ENCODE measurements around the gene C1QC. TPM values are rescaled to one million over a fixed set of nuclear protein-coding genes. Genes with fewer than 3 reads are reported as not detected.
A peak's percentile ranks its signal among the peaks of the same experiment; 100 is the strongest.

The C1QC gene
- total RNA-seq, 1 donor from 2014 or later = 800 TPM

DNA sequence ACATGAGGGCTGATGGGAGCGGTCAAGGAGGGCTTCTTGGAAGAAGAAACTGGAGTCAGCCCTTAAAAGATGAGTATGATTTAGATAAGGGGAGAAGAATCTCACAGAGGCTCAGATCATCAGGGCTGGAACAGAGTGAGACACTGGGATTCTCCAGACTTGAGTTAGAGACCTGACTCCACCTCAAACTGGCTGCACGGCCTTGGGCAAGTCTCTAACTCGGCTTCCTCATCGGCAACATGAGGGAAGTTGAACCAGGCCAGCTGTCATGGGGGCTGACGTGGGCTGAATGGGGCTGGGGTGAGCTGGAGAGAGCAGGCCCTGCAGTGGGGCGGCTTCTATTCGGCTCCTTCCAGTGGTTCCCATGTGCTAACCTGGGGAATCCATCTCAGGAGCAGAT lies 2.5 kb downstream of the C1QC start:
- H3K4me1 ChIP-seq = peaks cover 4% of the 10 kb centered on the region
- peak; percentile 34 to 56 for ATAC-seq
- peaks cover 10% of the 10 kb centered on the region for H3K27me3 ChIP-seq (ENCODE audit: low read depth)
- peak; percentile 73 for DNase-seq
- TF ChIP-seq, protein P1, sequence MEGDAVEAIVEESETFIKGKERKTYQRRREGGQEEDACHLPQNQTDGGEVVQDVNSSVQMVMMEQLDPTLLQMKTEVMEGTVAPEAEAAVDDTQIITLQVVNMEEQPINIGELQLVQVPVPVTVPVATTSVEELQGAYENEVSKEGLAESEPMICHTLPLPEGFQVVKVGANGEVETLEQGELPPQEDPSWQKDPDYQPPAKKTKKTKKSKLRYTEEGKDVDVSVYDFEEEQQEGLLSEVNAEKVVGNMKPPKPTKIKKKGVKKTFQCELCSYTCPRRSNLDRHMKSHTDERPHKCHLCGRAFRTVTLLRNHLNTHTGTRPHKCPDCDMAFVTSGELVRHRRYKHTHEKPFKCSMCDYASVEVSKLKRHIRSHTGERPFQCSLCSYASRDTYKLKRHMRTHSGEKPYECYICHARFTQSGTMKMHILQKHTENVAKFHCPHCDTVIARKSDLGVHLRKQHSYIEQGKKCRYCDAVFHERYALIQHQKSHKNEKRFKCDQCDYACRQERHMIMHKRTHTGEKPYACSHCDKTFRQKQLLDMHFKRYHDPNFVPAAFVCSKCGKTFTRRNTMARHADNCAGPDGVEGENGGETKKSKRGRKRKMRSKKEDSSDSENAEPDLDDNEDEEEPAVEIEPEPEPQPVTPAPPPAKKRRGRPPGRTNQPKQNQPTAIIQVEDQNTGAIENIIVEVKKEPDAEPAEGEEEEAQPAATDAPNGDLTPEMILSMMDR (IDR thresholded peaks at IDR 0.05) = no peak
- no peaks in the 10 kb centered on the region for H3K9me3 ChIP-seq
- intact Hi-C loops (cut with DNase I) = loop anchor here (10.0 kb wide), 1 partner anchor 221 kb away; no protein-coding TSS in a partner anchor
- H3K4me3 ChIP-seq = peak overlapping the region; percentile 49
- peak overlapping the region; percentile 25 for H3K27ac ChIP-seq
- no peaks in the 10 kb centered on the region for H3K36me3 ChIP-seq

DNA sequence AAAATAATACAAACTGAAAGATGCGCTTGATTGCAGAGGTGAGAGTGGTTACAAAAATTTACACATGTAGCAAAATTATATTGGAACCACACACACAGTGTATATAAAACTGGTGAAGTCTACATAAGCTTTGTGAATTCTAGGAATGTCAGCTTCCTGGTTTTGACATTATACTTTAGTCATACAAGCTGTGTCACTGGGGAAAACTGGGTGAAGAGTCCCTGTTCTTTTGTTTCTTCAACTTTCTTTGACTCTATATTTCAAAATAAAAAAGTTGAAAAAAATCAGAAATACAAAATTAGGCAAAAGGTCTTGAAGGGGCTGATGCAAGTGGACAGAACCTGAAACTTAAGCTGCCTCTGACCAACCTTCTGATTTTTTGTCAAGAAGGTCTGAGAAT lies 3.0 kb downstream of the C1QC start:
- Histone ChIP-seq H3K4me3 (peak overlapping the region; percentile 49), H3K36me3 (no peaks in the 10 kb centered on the region), H3K27me3 (ENCODE audit: low read depth) (peaks cover 10% of the 10 kb centered on the region), H3K27ac (peak overlapping the region; percentile 25), H3K9me3 (no peaks in the 10 kb centered on the region), H3K4me1 (peaks cover 4% of the 10 kb centered on the region)
- ATAC-seq (no peak), DNase-seq (no peak)
- intact Hi-C loops (cut with DNase I) = loop anchor here (10.0 kb wide), 1 partner anchor 222 kb away; no protein-coding TSS in a partner anchor
- TF ChIP-seq, protein P1 (IDR thresholded peaks at IDR 0.05) = no peak

DNA sequence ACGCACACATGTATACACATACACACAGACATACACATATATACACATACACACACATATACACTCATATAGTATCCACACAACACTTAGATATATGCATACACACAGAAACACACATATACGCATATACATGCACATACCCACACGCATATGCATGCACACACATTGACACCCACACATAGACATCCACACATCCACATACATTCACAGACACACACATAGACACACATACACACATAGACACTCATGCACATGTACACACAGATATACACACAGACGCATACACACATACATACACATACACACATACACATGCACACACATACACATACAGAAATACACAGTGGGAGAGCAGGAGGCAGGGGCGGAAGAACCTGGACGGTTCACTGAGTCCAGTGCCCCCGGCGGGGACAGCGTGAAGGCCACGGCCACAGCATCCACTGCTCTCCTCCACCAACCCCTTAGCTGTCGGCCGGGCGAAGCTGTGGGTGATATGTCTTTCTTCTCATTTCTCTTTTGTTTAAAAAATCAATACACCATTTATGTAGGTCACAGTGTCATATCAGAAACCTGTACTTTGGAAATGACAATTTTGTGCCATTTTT lies 6.8 kb downstream of the C1QC start:
- ATAC-seq = no peak

DNA sequence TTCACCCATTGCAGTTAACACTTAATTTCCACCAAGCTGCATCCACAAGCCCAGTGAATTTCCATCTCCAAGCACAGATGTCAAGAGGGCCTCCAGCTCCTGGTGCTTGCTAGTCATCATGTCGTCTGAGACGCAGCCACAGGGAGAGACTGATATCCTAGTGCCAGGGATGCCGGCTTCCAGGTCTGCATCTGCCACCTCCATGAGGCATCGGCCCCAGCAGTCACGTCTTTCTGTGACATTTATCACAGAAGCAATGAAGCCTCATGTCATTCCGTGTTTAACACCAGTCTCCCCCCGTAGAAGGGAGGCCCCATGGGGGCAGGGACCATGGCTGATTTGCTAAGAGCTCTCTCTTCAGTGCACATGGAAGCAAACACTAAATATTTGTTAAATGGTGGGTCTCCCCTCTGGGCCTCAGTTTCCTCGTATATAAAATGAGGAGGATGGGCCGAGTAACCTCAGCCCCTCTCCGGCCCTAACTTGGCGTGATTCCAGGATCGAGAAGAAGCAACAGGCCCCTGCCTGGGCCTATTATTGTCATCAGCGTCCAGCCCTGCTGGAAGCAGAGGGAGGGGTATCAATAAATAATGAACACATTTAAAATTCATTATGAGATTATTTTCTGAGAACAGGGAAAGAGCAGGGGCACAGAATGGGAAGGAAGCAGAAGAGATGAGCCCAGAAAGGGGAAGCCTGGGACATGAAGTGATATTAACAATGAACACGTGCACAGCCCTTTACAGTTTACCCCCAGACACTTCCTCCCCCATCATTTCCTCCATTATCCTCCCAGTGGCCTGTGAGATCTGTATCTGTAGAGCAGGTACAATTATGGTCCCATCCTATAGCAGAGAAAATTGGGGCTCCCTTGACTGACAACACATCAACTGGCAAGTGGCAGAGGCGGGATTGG lies 8.8 kb downstream of the C1QC start:
- H3K36me3 ChIP-seq = no peaks in the 10 kb centered on the region
- H3K4me1 ChIP-seq = no peaks in the 10 kb centered on the region
- TF ChIP-seq, protein P1 (IDR thresholded peaks at IDR 0.05) = no peak
- peaks cover 5% of the 10 kb centered on the region for H3K27me3 ChIP-seq (ENCODE audit: low read depth)
- H3K4me3 ChIP-seq = no peak overlapping the region
- H3K9me3 ChIP-seq = no peaks in the 10 kb centered on the region
- peak overlapping the region; percentile 38 for H3K27ac ChIP-seq
- ATAC-seq (peak; percentile 56 to 73), DNase-seq (no peak)
- intact Hi-C loops (cut with DNase I) = no loop called here

More for the DNA sequence above, 6.8 kb downstream of the C1QC start:
- Histone ChIP-seq H3K27me3 (ENCODE audit: low read depth) (no peaks in the 10 kb centered on the region), H3K9me3 (no peaks in the 10 kb centered on the region), H3K27ac (no peak overlapping the region), H3K4me1 (no peaks in the 10 kb centered on the region), H3K36me3 (no peaks in the 10 kb centered on the region), H3K4me3 (no peak overlapping the region)
- no peak for DNase-seq
- TF ChIP-seq, protein P1 (IDR thresholded peaks at IDR 0.05) = no peak
- intact Hi-C loops (cut with DNase I) = no loop called here

DNA sequence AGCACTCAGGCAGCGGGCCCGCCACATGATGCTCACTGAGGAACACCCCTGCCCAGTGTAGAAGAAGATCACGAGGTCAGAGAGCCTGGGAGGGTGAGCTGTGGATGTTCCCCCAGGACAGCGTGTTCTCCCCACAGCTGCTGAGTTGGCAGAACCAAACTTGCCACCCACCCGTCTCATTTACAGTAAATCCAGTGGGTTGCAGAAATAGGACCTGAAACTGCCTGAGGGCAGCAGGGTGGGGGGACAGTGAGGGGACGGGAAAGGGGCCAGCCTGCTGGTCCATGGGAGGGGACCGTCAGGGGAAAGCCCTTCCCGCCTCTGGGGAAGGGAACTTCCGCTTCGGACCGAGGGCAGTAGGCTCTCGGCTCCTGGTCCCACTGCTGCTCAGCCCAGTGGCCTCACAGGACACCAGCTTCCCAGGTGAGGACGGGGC lies 9.5 kb downstream of the C1QC start, which contains the start of gene C1QB:
TSS of gene C1QB (plus strand) at position 356 of the 436 bp plus-strand sequence. CDS start 6,227 bp downstream, outside the sequence.
- DNase-seq (peak; percentile 83), ATAC-seq (peak; percentile 74 to 89)
- no peaks in the 10 kb centered on the region for H3K9me3 ChIP-seq
- H3K27ac ChIP-seq = peak within 1 kb of the TSS; percentile 58
- H3K27me3 ChIP-seq (ENCODE audit: low read depth) = peaks cover 8% of the 10 kb centered on the region
- no peaks in the 10 kb centered on the region for H3K36me3 ChIP-seq
- intact Hi-C loops (cut with DNase I) = no loop called here
- TF ChIP-seq, protein P1 (IDR thresholded peaks at IDR 0.05) = no peak
- peak within 1 kb of the TSS; percentile 51 for H3K4me3 ChIP-seq
- H3K4me1 ChIP-seq = no peaks in the 10 kb centered on the region
